GM23248 (cell line): ENCODE results near the gene ZNF648. TPM values are rescaled to one million over a fixed set of nuclear protein-coding genes. Genes with fewer than 3 reads are reported as not detected.

Experiments
- DNase-seq: peaks from one replicate; pipeline ENCODE4 v3.0.0-alpha.2; 2015
- H2AFZ ChIP-seq: fragments of 200-600 bp; sonication (generic); 2 replicates; pipeline ENCODE4 v1.6.1; 2016; ENCODE audit warnings: antibody characterized with exemption
- H3F3A ChIP-seq: fragments of 200-600 bp; sonication (generic); 2 replicates; pipeline ENCODE4 v1.6.1; 2016; ENCODE audit warnings: mild to moderate bottlenecking, antibody characterized with exemption, mixed run types; ENCODE audit not compliant: insufficient read depth
- H3K27ac ChIP-seq: fragments of 200-600 bp; sonication (generic); 2 replicates; pipeline ENCODE4 v1.5.1; 2016; ENCODE audit warnings: mild to moderate bottlenecking
- H3K27me3 ChIP-seq: fragments of 200-600 bp; sonication (generic); replicated peaks from 2 replicates; pipeline ENCODE4 v1.6.1; 2016; ENCODE audit warnings: mild to moderate bottlenecking; ENCODE audit not compliant: insufficient read depth
- H3K36me3 ChIP-seq: fragments of 200-600 bp; sonication (generic); 2 replicates; pipeline ENCODE4 v1.6.1; 2016; ENCODE audit warnings: low read depth, mild to moderate bottlenecking
- H3K4me1 ChIP-seq: fragments of 200-600 bp; sonication (generic); 2 replicates; pipeline ENCODE4 v1.6.1; 2016; ENCODE audit warnings: mild to moderate bottlenecking; ENCODE audit not compliant: insufficient read depth
- H3K4me2 ChIP-seq: fragments of 200-600 bp; sonication (generic); one replicate; pipeline ENCODE4 v1.6.1; 2016; ENCODE audit warnings: mild to moderate bottlenecking; ENCODE audit not compliant: unreplicated experiment
- H3K4me3 ChIP-seq: fragments of 200-600 bp; sonication (generic); 2 replicates; pipeline ENCODE4 v1.5.1; 2016; ENCODE audit warnings: mild to moderate bottlenecking
- H3K79me2 ChIP-seq: fragments of 200-600 bp; sonication (generic); 2 replicates; pipeline ENCODE4 v1.6.1; 2016; ENCODE audit warnings: mild to moderate bottlenecking; ENCODE audit not compliant: insufficient read depth
- H3K9ac ChIP-seq: fragments of 200-600 bp; sonication (generic); 2 replicates; pipeline ENCODE4 v1.6.1; 2016; ENCODE audit warnings: mild to moderate bottlenecking
- H3K9me2 ChIP-seq: fragments of 200-600 bp; sonication (generic); 2 replicates; pipeline ENCODE4 v1.6.1; 2016; ENCODE audit warnings: mixed run types, mild to moderate bottlenecking, moderate library complexity; ENCODE audit not compliant: insufficient read depth
- H3K9me3 ChIP-seq: fragments of 200-600 bp; sonication (generic); one replicate; pipeline ENCODE4 v1.6.1; 2017; ENCODE audit warnings: low read depth
- H4K20me1 ChIP-seq: fragments of 200-600 bp; sonication (generic); 2 replicates; pipeline ENCODE4 v1.6.0; 2016; ENCODE audit not compliant: insufficient read depth
- EZH2 ChIP-seq: fragments of 200-600 bp; sonication (generic); IDR thresholded peaks from 2 replicates; pipeline ENCODE4 v1.6.1; 2018; ENCODE audit warnings: antibody characterized with exemption, mild to moderate bottlenecking; ENCODE audit not compliant: insufficient read depth, poor library complexity, severe bottlenecking
- EZH2phosphoT487 ChIP-seq: fragments of 200-600 bp; sonication (generic); IDR thresholded peaks from 2 replicates; pipeline ENCODE4 v1.6.1; 2018; ENCODE audit warnings: antibody characterized with exemption, moderate library complexity, mild to moderate bottlenecking, low read depth; ENCODE audit not compliant: insufficient read depth
- WGBS, 2 experiments: methylation state at CpG; one replicate each; pipeline ENCODE4 v1.1.6; 2015 to 2017; ENCODE audit warnings: low lambda C conversion rate in 2 of 2, low coverage in 1 of 2; ENCODE audit errors: missing lambda C conversion rate in 2 of 2; 5-methylcytosine and 5-hydroxymethylcytosine counted together
- in situ Hi-C: fragments of 300-500 bp; cut with MboI; formaldehyde crosslinking; loops from 2 replicates; pipeline ENCODE4 v1.15.0; 2020
- polyA plus RNA-seq: library from polyadenylated mRNA; unstranded; fragments of >200 nt; fragmentation: Nextera tagmentation; extraction: Ambion mirVana; gene quantifications from 2 replicates; pipeline ENCODE4 v1.2.1, GENCODE V29; 2016
- total RNA-seq: library from RNA; depleted of rRNA; stranded (reverse); fragments of >200 nt; shearing (Covaris generic); gene quantifications from 2 replicates; pipeline ENCODE4 v1.2.3, GENCODE V29; 2014

ZNF648 gene
- total and polyA plus RNA-seq, 2 experiments from 2014 or later = not detected

GRCh38 chr1:182041615-182042014 lies 19.9 kb downstream of the ZNF648 start:
- in situ Hi-C loops = no loop called here
- Histone ChIP-seq H2AFZ (no peak overlapping the region), H3K9ac (no peak overlapping the region), H3K79me2 (no peaks in the 10 kb centered on the region), H3F3A (no peaks in the 10 kb centered on the region), H3K36me3 (no peaks in the 10 kb centered on the region), H3K27ac (no peak overlapping the region), H3K4me2 (no peak overlapping the region), H3K4me1 (no peaks in the 10 kb centered on the region), H4K20me1 (no peaks in the 10 kb centered on the region), H3K27me3 (no peaks in the 10 kb centered on the region), H3K9me3 (no peaks in the 10 kb centered on the region), H3K9me2 (no peaks in the 10 kb centered on the region; the same call in 1 of the 2 replicates), H3K4me3 (no peak overlapping the region)
- TF ChIP-seq EZH2 (no peak), EZH2phosphoT487 (no peak)
- WGBS, 2 experiments = 32 to 39% methylated on average over 3 of the region's 3 CpGs
- DNase-seq = peak; percentile 3

DNA sequence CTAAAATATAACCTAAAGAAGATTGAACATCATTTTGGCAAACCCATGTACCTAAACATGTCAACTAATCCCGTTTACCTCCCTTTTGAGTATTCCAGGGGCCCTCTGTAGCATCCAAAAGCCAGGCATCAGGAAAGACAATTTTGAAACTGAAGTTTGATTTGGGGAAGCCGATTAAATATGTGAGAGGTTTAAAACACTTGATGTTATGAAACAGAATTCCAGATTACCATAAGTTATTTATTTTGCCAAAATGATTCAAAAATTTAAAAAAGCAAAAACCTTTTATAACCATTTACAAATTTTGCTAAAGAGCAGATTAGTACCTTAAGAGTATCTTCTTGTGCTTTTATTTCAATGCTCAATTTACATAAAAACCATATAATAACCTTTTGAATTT lies 23.3 kb downstream of the ZNF648 start:
- 9 to 12% methylated on average over 2 of the region's 2 CpGs for WGBS, 2 experiments
- H3K36me3 ChIP-seq = no peaks in the 10 kb centered on the region
- H3K9me2 ChIP-seq = no peaks in the 10 kb centered on the region
- H4K20me1 ChIP-seq = no peaks in the 10 kb centered on the region
- H3F3A ChIP-seq = no peaks in the 10 kb centered on the region
- no peaks in the 10 kb centered on the region for H3K27me3 ChIP-seq
- H2AFZ ChIP-seq = no peak overlapping the region
- in situ Hi-C loops = no loop called here
- no peaks in the 10 kb centered on the region for H3K79me2 ChIP-seq
- no peak for TF ChIP-seq EZH2
- no peak for TF ChIP-seq EZH2phosphoT487
- H3K4me1 ChIP-seq = no peaks in the 10 kb centered on the region
- no peak overlapping the region for H3K4me2 ChIP-seq
- no peak overlapping the region for H3K4me3 ChIP-seq
- no peak overlapping the region for H3K9ac ChIP-seq
- DNase-seq = no peak
- H3K9me3 ChIP-seq = no peaks in the 10 kb centered on the region
- no peak overlapping the region for H3K27ac ChIP-seq

- Histone ChIP-seq H3K4me1 (no peaks in the 10 kb centered on the region), H3K27ac (no peak overlapping the region), H3K36me3 (no peaks in the 10 kb centered on the region), H3K9ac (no peak overlapping the region), H3K9me3 (no peaks in the 10 kb centered on the region), H3K79me2 (no peaks in the 10 kb centered on the region), H3F3A (no peaks in the 10 kb centered on the region), H3K9me2 (no peaks in the 10 kb centered on the region), H2AFZ (no peak overlapping the region), H4K20me1 (no peaks in the 10 kb centered on the region), H3K4me3 (no peak overlapping the region), H3K4me2 (no peak overlapping the region), H3K27me3 (no peaks in the 10 kb centered on the region)
- WGBS, 2 experiments = 28 to 38% methylated on average over 7 of the region's 7 CpGs
- DNase-seq = no peak
- no peak for TF ChIP-seq EZH2
- no peak for TF ChIP-seq EZH2phosphoT487
- in situ Hi-C loops = no loop called here
Observed at GRCh38 chr1:182035097-182035770, 26.3 kb downstream of the ZNF648 start.

DNA sequence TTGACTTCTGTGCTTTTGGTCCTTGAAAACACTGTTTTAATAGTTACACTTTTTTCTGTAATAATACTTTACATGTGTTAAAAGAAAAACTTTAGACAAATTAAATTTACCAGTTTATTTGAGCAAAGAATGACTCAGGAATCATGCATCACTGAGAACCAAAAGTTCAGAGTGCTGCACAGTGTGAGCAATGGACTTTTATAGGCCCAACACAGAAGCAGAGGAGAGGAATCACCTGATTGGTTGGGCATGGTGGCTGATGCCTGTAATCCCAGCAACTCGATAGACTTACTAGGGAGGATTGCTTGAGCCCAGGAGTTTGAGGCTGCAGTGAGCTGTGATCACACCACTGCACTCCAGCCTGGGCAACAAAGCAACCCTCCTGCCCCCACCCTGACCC lies 29.3 kb downstream of the ZNF648 start:
- Histone ChIP-seq H3K4me1 (no peaks in the 10 kb centered on the region), H3K4me2 (no peak overlapping the region), H3K9me3 (no peaks in the 10 kb centered on the region), H3F3A (no peaks in the 10 kb centered on the region), H3K9ac (no peak overlapping the region), H3K4me3 (no peak overlapping the region), H4K20me1 (no peaks in the 10 kb centered on the region), H2AFZ (no peak overlapping the region), H3K79me2 (no peaks in the 10 kb centered on the region), H3K9me2 (no peaks in the 10 kb centered on the region), H3K27me3 (no peaks in the 10 kb centered on the region), H3K27ac (no peak overlapping the region), H3K36me3 (no peaks in the 10 kb centered on the region)
- DNase-seq = peak; percentile 20
- no peak for TF ChIP-seq EZH2phosphoT487
- TF ChIP-seq EZH2 = no peak
- in situ Hi-C loops = no loop called here
- 0 to 7% methylated on average over 1 of the region's 1 CpG for WGBS, 2 experiments
